ENCODE measurements around the gene CCDC85B.

- TF ChIP-seq SUZ12 (IDR thresholded peaks at IDR 0.05; ENCODE audit: extremely low read depth, insufficient read depth, insufficient read length), result no peak
- TF ChIP-seq ZNF274 (IDR thresholded peaks at IDR 0.05; ENCODE audit: low read depth, low read length), result no peak
Measured at GRCh38 chr11:65856689-65857499, 33.6 kb upstream of the CCDC85B start.
